Activated CD8-positive, alpha-beta T cell treated with anti-CD3 and anti-CD28 coated beads for 36 hours (primary cell): ENCODE measurements around the gene KCNQ1OT1. TPM values are rescaled to one million over a fixed set of nuclear protein-coding genes. Genes with fewer than 3 reads are reported as not detected.

ENCODE experiments used
- ATAC-seq: fragments of 200-7000 bp; cut with Tn5 transposase; one replicate; pipeline ENCODE4 v1.10.0; 2021; ENCODE audit warnings: mild to moderate bottlenecking, moderate library complexity
- CTCF ChIA-PET: fragments of 350-600 bp; sonication (Branson Sonifier 250); formaldehyde crosslinking; loops from one replicate; lab custom pipeline; 2021; ENCODE audit warnings: antibody characterized with exemption; lab: Charles Lee
- POLR2A ChIA-PET: fragments of 350-600 bp; sonication (Branson Sonifier 250); formaldehyde crosslinking; loops from one replicate; lab custom pipeline; 2021; ENCODE audit warnings: antibody characterized with exemption; lab: Charles Lee
- DNase-seq: peaks from one replicate; pipeline ENCODE4 v3.0.0-alpha.2; 2020
- H3K27ac Mint-ChIP-seq: one replicate; pipeline ENCODE4 v1.8.0; 2021; ENCODE audit warnings: mild to moderate bottlenecking, mixed read lengths
- H3K27me3 Mint-ChIP-seq: one replicate; pipeline ENCODE4 v1.8.0; 2021; ENCODE audit warnings: mixed read lengths
- H3K36me3 Mint-ChIP-seq: one replicate; pipeline ENCODE4 v1.8.0; 2021; ENCODE audit warnings: low read depth, mixed read lengths
- H3K4me1 Mint-ChIP-seq: one replicate; pipeline ENCODE4 v1.8.0; 2021; ENCODE audit warnings: low read depth, mixed read lengths
- H3K4me3 Mint-ChIP-seq: one replicate; pipeline ENCODE4 v1.8.0; 2021; ENCODE audit warnings: mild to moderate bottlenecking, moderate library complexity, mixed read lengths
- H3K9me3 Mint-ChIP-seq: one replicate; pipeline ENCODE4 v1.8.0; 2021; ENCODE audit warnings: mixed read lengths
- intact Hi-C: fragments of 100-400 bp; cut with micrococcal nuclease; formaldehyde crosslinking; loops from one replicate; pipeline ENCODE4 v1.10.0; 2022
- total RNA-seq, 2 experiments: library from RNA; stranded (reverse); gene quantifications; one replicate each; pipeline ENCODE4 v1.2.3, GENCODE V29; 2021
- TF ChIP-seq, protein P1 (sequence below): fragments of 200-600 bp; IDR thresholded peaks from one replicate; pipeline ENCODE4 v1.8.0; 2022; ENCODE audit warnings: antibody characterized with exemption, mild to moderate bottlenecking

Gene KCNQ1OT1
- total RNA-seq, 2 experiments from 2014 or later = 0.22 to 0.23 TPM

DNA sequence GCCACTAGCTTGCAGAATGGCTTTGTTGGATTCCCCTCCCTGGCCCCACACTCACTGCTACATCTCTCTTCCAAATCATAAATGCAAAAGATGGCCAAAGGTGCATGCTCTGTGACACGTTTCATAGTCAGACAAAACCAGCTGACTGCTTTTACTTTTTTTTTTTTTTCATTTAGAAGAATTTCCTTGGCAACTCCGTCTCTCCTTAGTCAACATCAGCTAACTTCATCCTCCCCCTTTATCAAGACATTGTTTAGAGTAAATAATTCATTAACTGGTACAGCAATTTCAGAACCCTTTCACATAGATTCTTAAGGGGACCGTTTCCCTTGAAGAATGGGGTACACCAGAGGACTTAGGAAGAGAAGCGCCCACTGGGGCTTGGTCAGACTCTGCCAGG lies 16.0 kb downstream of the KCNQ1OT1 start:
- Mint-ChIP-seq H3K27ac (no peak overlapping the region), H3K9me3 (no peaks in the 10 kb centered on the region)
- CTCF ChIA-PET = no interaction called here

DNA sequence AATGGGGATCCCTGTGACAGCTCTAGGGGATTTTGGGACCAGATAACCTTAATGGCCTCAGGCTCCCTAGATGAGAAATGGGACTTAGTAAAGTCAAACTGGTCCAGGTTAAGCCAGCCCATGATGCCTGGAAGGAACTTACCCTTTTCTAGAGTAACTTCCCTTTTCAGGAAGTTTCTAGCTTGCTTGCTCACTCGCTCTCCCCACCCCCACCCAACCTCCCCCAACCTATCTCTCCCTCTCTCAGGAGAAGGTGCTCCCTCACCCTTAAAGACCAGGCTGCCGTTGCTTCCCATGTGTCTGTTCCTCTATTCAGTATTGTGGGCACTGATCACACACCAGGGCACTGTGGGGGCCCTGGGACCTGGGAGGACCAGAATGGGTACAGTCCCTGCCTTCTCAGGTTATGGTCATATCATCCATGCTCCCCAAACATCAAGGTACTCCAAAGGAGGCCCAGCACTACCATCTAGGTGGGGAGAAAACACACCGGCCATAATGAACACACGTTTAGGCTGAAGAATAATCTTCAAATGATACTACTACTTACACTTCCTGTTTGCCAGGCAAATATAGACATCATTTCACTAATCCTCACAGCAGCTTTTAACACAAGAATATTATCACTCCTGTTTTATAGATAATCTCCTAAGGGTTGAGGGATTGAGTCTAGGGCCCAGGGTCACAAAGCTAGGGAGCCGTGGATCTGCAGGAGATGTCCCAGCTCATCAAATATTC lies 18.2 kb downstream of the KCNQ1OT1 start:
- intact Hi-C loops = no loop called here
- CTCF ChIA-PET = interaction anchor here (1.0 to 1.5 kb wide), 2 partner anchors 10 to 70 kb away, joined by 3 read pairs; no protein-coding TSS in a partner anchor

More for the DNA sequence above, 16.0 kb downstream of the KCNQ1OT1 start:
- Mint-ChIP-seq H3K36me3 (no peaks in the 10 kb centered on the region), H3K4me1 (no peaks in the 10 kb centered on the region), H3K27me3 (no peaks in the 10 kb centered on the region), H3K4me3 (no peak overlapping the region)
- TF ChIP-seq, protein P1, sequence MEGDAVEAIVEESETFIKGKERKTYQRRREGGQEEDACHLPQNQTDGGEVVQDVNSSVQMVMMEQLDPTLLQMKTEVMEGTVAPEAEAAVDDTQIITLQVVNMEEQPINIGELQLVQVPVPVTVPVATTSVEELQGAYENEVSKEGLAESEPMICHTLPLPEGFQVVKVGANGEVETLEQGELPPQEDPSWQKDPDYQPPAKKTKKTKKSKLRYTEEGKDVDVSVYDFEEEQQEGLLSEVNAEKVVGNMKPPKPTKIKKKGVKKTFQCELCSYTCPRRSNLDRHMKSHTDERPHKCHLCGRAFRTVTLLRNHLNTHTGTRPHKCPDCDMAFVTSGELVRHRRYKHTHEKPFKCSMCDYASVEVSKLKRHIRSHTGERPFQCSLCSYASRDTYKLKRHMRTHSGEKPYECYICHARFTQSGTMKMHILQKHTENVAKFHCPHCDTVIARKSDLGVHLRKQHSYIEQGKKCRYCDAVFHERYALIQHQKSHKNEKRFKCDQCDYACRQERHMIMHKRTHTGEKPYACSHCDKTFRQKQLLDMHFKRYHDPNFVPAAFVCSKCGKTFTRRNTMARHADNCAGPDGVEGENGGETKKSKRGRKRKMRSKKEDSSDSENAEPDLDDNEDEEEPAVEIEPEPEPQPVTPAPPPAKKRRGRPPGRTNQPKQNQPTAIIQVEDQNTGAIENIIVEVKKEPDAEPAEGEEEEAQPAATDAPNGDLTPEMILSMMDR = no peak
- POLR2A ChIA-PET = no interaction called here
- intact Hi-C loops = no loop called here
- ATAC-seq = no peak
- DNase-seq = no peak

DNA sequence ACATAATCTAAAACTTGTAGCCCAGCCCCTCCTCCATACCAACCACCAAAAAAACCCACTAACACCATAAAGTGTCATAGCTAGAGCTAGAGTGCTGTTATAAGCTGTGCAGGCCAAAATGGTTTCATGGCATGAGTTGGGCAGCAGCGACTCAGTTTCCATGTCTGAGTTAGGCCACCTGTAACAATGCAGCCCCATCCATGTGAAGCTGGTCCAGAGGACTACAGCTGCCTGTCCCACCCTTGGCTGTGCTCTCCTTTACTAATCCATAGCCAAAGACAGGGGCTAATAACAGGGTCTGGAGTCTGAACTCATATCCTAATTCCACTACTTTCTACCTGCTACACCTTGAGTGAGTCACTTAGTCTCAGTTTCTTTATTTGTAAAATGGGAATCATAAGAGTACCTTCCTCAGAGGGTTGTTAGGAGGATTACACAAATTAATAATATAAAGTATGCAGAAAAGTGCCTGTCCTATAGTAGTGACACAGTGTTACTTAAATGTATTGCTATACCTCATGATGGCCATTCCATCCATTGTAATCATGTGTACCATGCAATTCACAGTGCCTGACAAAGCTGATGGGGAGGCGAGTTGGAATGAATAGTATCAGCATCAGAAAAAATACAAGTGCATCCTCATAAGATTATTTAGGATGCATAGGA lies 20.6 kb downstream of the KCNQ1OT1 start:
- Mint-ChIP-seq H3K4me1 (no peaks in the 10 kb centered on the region), H3K9me3 (no peaks in the 10 kb centered on the region), H3K4me3 (no peak overlapping the region), H3K36me3 (no peaks in the 10 kb centered on the region), H3K27me3 (no peaks in the 10 kb centered on the region), H3K27ac (no peak overlapping the region)
- no peak for DNase-seq
- ATAC-seq = no peak
- TF ChIP-seq, protein P1 = no peak
- intact Hi-C loops = no loop called here
- POLR2A ChIA-PET = no interaction called here
- CTCF ChIA-PET = interaction anchor here (1.2 kb wide), 2 partner anchors 146 to 214 kb away, joined by 4 to 5 read pairs; no protein-coding TSS in a partner anchor

More for the DNA sequence above, 18.2 kb downstream of the KCNQ1OT1 start:
- no peaks in the 10 kb centered on the region for H3K27me3 Mint-ChIP-seq
- TF ChIP-seq, protein P1 = no peak
- H3K4me3 Mint-ChIP-seq = no peak overlapping the region
- H3K4me1 Mint-ChIP-seq = no peaks in the 10 kb centered on the region
- H3K9me3 Mint-ChIP-seq = no peaks in the 10 kb centered on the region
- H3K27ac Mint-ChIP-seq = no peak overlapping the region
- no peak for ATAC-seq
- no peaks in the 10 kb centered on the region for H3K36me3 Mint-ChIP-seq
- no peak for DNase-seq
- POLR2A ChIA-PET = interaction anchor here (0.7 kb wide), 1 partner anchor 48 kb away, joined by 3 read pairs; no protein-coding TSS in a partner anchor

DNA sequence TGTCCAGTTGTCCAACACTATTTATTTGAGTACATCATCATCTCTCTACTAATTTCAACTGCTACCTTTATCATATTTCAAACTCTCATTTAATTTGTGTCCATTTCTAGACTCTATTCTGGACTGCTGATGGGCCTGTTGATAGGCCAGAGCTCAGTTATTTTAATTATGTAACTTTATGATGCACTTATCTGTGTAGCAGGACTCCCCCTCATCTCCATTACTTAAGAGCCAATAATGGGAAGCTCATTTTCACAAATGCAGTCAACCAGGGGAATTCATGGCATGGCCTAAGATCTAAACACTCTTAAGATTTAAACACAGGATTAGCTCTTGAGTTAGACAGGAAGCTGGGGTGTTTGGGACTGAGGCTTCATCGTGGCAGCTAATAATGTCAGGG lies 21.4 kb downstream of the KCNQ1OT1 start:
- intact Hi-C loops = no loop called here
- H3K4me1 Mint-ChIP-seq = no peaks in the 10 kb centered on the region

More for the DNA sequence above, 21.4 kb downstream of the KCNQ1OT1 start:
- Mint-ChIP-seq H3K36me3 (no peaks in the 10 kb centered on the region), H3K4me3 (no peak overlapping the region), H3K27me3 (no peaks in the 10 kb centered on the region), H3K27ac (no peak overlapping the region), H3K9me3 (no peaks in the 10 kb centered on the region)
- TF ChIP-seq, protein P1 = no peak
- ChIA-PET POLR2A (no interaction called here), CTCF (interaction anchor here (1.2 kb wide), 2 partner anchors 146 to 214 kb away, joined by 4 to 5 read pairs; no protein-coding TSS in a partner anchor)
- DNase-seq (no peak), ATAC-seq (no peak)
